Choroid plexus epithelial cell (primary cell): ENCODE results near the gene GTF2B.
A peak's percentile ranks its signal among the peaks of the same experiment; 100 is the strongest.
"Not testable (repeated sequence)": the region's sequence is repeated elsewhere in the genome, so short reads cannot be mapped to it uniquely, and the experiment has no call there.

Experiments
- DNase-seq: peaks from one replicate; pipeline ENCODE4 v3.0.0-alpha.2; 2010; ENCODE audit warnings: low read depth
- H3K4me3 ChIP-seq: 2 replicates; pipeline ENCODE4 v1.5.1; 2011; ENCODE audit warnings: low read depth, mild to moderate bottlenecking, control low read depth, low read length, moderate library complexity
- TF ChIP-seq, protein P1 (sequence below): conservative IDR thresholded peaks from 2 replicates; pipeline ENCODE4 v1.5.1; 2011; ENCODE audit warnings: low read depth, mild to moderate bottlenecking, control low read depth, inconsistent platforms, low read length, moderate library complexity

Gene GTF2B

DNA sequence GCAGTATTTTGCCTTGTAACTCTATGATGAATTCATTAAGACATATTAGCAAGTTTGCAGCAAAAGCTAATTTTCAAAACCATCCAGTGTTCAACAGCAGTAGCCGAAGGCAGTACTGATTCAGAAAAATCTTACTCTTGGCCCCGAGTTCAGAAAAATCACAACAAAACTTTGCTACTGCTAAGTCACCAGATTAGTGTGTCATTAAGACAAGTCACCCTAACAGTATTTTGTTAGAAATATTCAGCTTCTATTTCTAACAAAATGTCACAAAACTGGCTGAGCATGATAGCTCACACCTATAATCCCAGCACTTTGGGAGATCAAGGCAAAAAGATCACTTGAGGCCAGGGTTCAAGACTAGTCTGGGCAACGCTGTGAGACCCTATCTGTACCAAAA is 8.2 kb downstream of the GTF2B start:
- no peak for DNase-seq
- no peak overlapping the region for H3K4me3 ChIP-seq
- TF ChIP-seq, protein P1, sequence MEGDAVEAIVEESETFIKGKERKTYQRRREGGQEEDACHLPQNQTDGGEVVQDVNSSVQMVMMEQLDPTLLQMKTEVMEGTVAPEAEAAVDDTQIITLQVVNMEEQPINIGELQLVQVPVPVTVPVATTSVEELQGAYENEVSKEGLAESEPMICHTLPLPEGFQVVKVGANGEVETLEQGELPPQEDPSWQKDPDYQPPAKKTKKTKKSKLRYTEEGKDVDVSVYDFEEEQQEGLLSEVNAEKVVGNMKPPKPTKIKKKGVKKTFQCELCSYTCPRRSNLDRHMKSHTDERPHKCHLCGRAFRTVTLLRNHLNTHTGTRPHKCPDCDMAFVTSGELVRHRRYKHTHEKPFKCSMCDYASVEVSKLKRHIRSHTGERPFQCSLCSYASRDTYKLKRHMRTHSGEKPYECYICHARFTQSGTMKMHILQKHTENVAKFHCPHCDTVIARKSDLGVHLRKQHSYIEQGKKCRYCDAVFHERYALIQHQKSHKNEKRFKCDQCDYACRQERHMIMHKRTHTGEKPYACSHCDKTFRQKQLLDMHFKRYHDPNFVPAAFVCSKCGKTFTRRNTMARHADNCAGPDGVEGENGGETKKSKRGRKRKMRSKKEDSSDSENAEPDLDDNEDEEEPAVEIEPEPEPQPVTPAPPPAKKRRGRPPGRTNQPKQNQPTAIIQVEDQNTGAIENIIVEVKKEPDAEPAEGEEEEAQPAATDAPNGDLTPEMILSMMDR = no peak

GRCh38 chr1:88880717-88881116 is 10.7 kb downstream of the GTF2B start:
- H3K4me3 ChIP-seq = not testable (repeated sequence)

DNA sequence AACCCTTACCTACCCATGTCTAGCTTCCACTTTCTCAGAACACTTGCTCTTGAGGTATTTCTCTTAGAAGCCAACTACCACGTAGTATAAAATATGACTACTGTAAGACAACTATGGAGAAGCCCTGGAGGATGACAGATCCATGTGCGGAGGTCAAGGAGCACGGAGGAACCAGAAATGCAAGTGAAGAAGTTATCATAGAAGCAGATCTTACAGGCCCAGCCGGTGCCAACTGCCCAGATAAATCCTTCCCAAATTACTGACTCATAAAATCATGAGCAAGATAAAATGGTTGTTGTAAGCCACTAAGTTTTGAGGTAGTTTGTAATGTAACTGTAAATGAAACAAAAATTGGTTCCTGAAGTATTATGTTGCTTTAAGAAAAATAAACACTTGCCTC is 12.6 kb downstream of the GTF2B start:
- H3K4me3 ChIP-seq = no peak overlapping the region
- no peak for DNase-seq
- TF ChIP-seq, protein P1 = no peak

More at GRCh38 chr1:88880717-88881116, 10.7 kb downstream of the GTF2B start:
- not testable (repeated sequence) for DNase-seq

GRCh38 chr1:88877911-88878310 is 13.5 kb downstream of the GTF2B start:
- no peak for DNase-seq
- no peak overlapping the region for H3K4me3 ChIP-seq
- TF ChIP-seq, protein P1 = no peak

DNA sequence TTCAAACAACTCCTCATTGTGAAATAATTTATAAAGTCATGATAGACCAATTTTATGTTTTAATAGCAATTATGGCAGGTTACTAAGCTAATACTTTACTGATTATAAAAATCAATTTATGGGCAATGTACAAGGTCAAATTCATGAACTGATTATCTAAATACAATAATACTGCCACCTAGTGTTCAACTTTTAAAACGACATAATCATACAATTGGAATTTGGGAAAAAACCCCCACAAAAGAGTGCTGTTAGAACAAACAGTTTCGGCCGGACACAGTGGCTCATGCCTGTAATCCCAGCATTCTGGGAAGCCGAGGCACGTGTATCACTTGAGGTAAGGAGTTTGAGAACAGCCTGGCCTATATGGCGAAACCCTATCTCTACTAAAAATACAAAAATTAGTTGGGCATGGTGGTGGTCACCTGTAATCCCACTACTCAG is 14.0 kb downstream of the GTF2B start:
- peak; percentile 54 for DNase-seq

DNA sequence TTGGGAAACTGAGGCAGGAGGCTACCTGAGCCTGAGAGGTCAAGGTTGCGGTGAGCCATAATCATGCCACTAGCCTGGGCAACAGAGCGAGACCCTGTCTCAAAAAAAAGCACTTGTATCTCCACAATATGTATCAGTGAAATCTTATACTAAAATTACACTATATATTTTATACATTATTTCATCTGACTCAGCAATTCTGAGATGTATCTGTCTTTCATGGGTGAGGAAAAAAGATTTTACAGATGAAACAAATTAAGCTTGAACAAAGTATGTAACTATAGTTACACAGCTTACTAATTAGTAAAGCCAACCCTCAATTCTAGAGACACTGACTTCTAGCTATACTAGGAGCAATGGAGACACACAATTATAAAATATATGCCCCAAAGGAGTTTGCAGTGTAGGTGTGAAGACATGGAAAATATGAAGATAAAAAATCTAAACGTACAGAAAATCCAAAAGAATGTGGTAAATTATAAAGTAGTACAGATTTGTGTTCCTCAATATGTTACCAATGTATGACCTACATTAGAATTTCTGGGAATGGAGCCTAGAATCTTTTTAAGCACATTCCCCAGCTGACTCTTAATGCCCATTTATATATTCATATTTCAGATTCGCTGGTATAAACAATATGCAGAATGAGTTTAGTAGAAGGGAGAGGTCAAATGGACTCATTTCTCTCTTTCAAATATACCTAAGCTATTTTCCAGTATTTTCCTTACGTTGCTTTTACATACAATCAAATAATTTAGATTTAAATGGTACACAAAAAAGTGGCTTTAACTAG is 14.6 kb downstream of the GTF2B start:
- TF ChIP-seq, protein P1 = no peak
- no peak overlapping the region for H3K4me3 ChIP-seq
- DNase-seq = peak; percentile 20

More for the DNA sequence above, 14.0 kb downstream of the GTF2B start:
- H3K4me3 ChIP-seq = no peak overlapping the region
- TF ChIP-seq, protein P1 = peak; percentile 45

- DNase-seq = no peak
- H3K4me3 ChIP-seq = no peak overlapping the region
- TF ChIP-seq, protein P1 = no peak
These were observed 15.8 kb downstream of the GTF2B start for GRCh38 chr1:88875595-88875994.
